ENCODE measurements around the gene CTNNAL1. TPM values are rescaled to one million over a fixed set of nuclear protein-coding genes. Genes with fewer than 3 reads are reported as not detected.
A peak's percentile ranks its signal among the peaks of the same experiment; 100 is the strongest.

The CTNNAL1 gene
- total and polyA plus RNA-seq, 2 donors = 28.3 to 61.3 TPM

- peaks cover 2% of the 10 kb centered on the region for H3K36me3 ChIP-seq (ENCODE audit: insufficient read depth)
- H3K27ac ChIP-seq (ENCODE audit: low read depth) = no peak overlapping the region
- H3K4me1 ChIP-seq (ENCODE audit: insufficient read depth) = no peaks in the 10 kb centered on the region
- H3K4me3 ChIP-seq (ENCODE audit: low read depth, low read length) = no peak overlapping the region
- WGBS = 80% methylated on average over 3 of the region's 3 CpGs
- no peak for DNase-seq (ENCODE audit: extremely low spot score)
Measured at GRCh38 chr9:109019420-109019819, 6.1 kb upstream of the CTNNAL1 start.

GRCh38 chr9:109017493-109017892 lies 4.2 kb upstream of the CTNNAL1 start:
- no peak overlapping the region for H3K4me3 ChIP-seq (ENCODE audit: low read depth, low read length)
- 94% methylated on average over 6 of the region's 6 CpGs for WGBS
- DNase-seq (ENCODE audit: extremely low spot score) = no peak
- H3K4me1 ChIP-seq (ENCODE audit: insufficient read depth) = no peaks in the 10 kb centered on the region
- no peak overlapping the region for H3K27ac ChIP-seq (ENCODE audit: low read depth)
- peaks cover 2% of the 10 kb centered on the region for H3K36me3 ChIP-seq (ENCODE audit: insufficient read depth)

GRCh38 chr9:109017061-109017460 lies 3.8 kb upstream of the CTNNAL1 start:
- H3K36me3 ChIP-seq (ENCODE audit: insufficient read depth) = peaks cover 2% of the 10 kb centered on the region
- no peaks in the 10 kb centered on the region for H3K4me1 ChIP-seq (ENCODE audit: insufficient read depth)
- no peak for DNase-seq (ENCODE audit: extremely low spot score)
- no peak overlapping the region for H3K27ac ChIP-seq (ENCODE audit: low read depth)
- no peak overlapping the region for H3K4me3 ChIP-seq (ENCODE audit: low read depth, low read length)

DNA sequence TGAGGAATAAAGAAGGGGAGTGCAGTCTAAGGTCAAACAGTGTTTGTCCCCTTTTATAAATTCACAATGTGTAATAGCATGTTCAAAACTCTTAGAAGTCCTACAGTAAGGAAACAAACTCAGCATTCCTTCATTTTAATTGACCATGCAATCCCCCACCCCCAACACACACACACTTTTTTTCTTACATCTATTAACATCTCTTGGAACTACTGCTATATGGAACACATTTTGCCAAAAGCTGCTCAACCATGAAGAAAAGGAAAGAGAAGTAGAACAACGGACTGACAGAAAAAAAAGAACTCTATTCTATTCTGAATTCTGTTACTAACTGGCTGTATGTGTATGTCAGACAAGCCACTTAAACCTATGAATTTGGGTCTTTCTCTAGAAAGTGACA lies 2.8 kb upstream of the CTNNAL1 start:
- no peaks in the 10 kb centered on the region for H3K4me1 ChIP-seq (ENCODE audit: insufficient read depth)
- no peak overlapping the region for H3K27ac ChIP-seq (ENCODE audit: low read depth)
- no peak for DNase-seq (ENCODE audit: extremely low spot score)
- H3K4me3 ChIP-seq (ENCODE audit: low read depth, low read length) = no peak overlapping the region
- peaks cover 2% of the 10 kb centered on the region for H3K36me3 ChIP-seq (ENCODE audit: insufficient read depth)
- 90% methylated on average over 1 of the region's 1 CpG for WGBS

DNA sequence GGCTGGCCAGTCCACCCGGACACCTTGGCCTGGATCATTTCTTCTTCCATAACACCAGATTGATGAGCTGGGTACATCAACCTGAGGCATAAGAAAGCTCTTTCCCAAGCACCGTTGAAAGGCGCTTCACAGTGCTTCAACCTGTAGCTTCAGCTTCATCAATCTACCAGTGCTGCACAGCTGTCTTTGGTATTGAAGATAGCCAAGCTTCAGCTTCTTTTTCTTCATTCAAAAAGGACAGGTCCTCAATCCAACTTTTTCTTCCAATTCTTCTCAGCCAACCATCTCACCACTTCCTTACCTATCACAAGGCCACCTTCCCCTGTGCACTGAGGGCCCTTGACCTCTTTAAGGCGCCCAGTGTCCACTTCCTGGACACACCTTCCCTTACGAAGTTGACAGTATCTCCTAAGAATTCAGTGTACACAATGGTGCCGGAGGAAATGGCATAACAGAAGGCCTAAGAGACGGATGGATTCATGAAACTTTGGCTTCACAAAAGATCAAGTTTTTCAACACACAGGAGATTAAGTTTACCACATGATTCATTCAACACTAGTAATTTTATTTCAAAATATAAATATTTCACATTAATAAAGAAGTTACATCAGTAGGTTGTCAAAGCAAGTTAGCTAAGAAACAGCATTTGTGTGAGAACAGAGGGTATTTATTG lies 1.4 kb upstream of the CTNNAL1 start:
- WGBS = 78% methylated on average over 7 of the region's 7 CpGs
- DNase-seq (ENCODE audit: extremely low spot score) = no peak
- H3K36me3 ChIP-seq (ENCODE audit: insufficient read depth) = peaks cover 2% of the 10 kb centered on the region
- H3K4me1 ChIP-seq (ENCODE audit: insufficient read depth) = no peaks in the 10 kb centered on the region
- H3K27ac ChIP-seq (ENCODE audit: low read depth) = no peak overlapping the region
- no peak overlapping the region for H3K4me3 ChIP-seq (ENCODE audit: low read depth, low read length)

- Histone ChIP-seq H3K27ac (ENCODE audit: low read depth) (peak overlapping the region; percentile 74), H3K36me3 (ENCODE audit: insufficient read depth) (peaks cover 2% of the 10 kb centered on the region), H3K4me1 (ENCODE audit: insufficient read depth) (no peaks in the 10 kb centered on the region), H3K4me3 (ENCODE audit: low read depth, low read length) (peak overlapping the region; percentile 89)
- DNase-seq (ENCODE audit: extremely low spot score) = no peak
- WGBS = 11% methylated on average over 19 of the region's 19 CpGs
Measured at GRCh38 chr9:109013679-109014607, 644 bp upstream of the CTNNAL1 start.

GRCh38 chr9:109012009-109012875 lies 1.1 kb downstream of the CTNNAL1 start:
- H3K27ac ChIP-seq (ENCODE audit: low read depth) = peak overlapping the region; percentile 3
- DNase-seq (ENCODE audit: extremely low spot score) = peak; percentile 54
- 2% methylated on average over 29 of the region's 29 CpGs for WGBS
- peaks cover 2% of the 10 kb centered on the region for H3K36me3 ChIP-seq (ENCODE audit: insufficient read depth)
- no peaks in the 10 kb centered on the region for H3K4me1 ChIP-seq (ENCODE audit: insufficient read depth)
- peak overlapping the region; percentile 89 for H3K4me3 ChIP-seq (ENCODE audit: low read depth, low read length)

GRCh38 chr9:109011231-109011671 lies 2.0 kb downstream of the CTNNAL1 start:
- Histone ChIP-seq H3K27ac (ENCODE audit: low read depth) (no peak overlapping the region), H3K4me1 (ENCODE audit: insufficient read depth) (no peaks in the 10 kb centered on the region), H3K36me3 (ENCODE audit: insufficient read depth) (no peaks in the 10 kb centered on the region), H3K4me3 (ENCODE audit: low read depth, low read length) (no peak overlapping the region)
- no peak for DNase-seq (ENCODE audit: extremely low spot score)

DNA sequence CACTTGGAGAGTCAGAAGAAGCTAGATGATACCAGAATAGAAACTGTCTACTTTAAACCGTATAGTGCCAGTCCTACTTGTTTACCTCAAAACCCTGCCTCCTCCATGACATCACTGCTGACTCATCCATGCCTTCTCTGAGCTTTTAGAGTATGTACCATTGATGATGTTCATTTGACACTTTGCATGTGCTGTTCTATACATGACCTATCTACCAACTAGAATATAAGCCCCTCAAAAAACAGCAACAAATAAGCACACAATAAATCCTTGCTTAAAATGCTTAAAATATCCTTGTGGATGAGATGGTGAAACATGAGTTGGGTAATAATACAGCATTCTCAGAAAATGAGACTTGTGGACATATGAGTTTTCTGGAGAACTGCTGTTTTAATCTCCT lies 2.6 kb downstream of the CTNNAL1 start:
- Histone ChIP-seq H3K36me3 (ENCODE audit: insufficient read depth) (no peaks in the 10 kb centered on the region), H3K4me1 (ENCODE audit: insufficient read depth) (no peaks in the 10 kb centered on the region), H3K4me3 (ENCODE audit: low read depth, low read length) (no peak overlapping the region), H3K27ac (ENCODE audit: low read depth) (no peak overlapping the region)
- no peak for DNase-seq (ENCODE audit: extremely low spot score)
- 16% methylated on average over 1 of the region's 1 CpG for WGBS

GRCh38 chr9:109005678-109006077 lies 7.6 kb downstream of the CTNNAL1 start:
- no peak overlapping the region for H3K27ac ChIP-seq (ENCODE audit: low read depth)
- no peak overlapping the region for H3K4me3 ChIP-seq (ENCODE audit: low read depth, low read length)
- no peak for DNase-seq (ENCODE audit: extremely low spot score)
- 86% methylated on average over 3 of the region's 3 CpGs for WGBS
- H3K36me3 ChIP-seq (ENCODE audit: insufficient read depth) = no peaks in the 10 kb centered on the region
- H3K4me1 ChIP-seq (ENCODE audit: insufficient read depth) = no peaks in the 10 kb centered on the region

- no peak for DNase-seq (ENCODE audit: extremely low spot score)
- Histone ChIP-seq H3K4me1 (ENCODE audit: insufficient read depth) (no peaks in the 10 kb centered on the region), H3K27ac (ENCODE audit: low read depth) (no peak overlapping the region), H3K4me3 (ENCODE audit: low read depth, low read length) (no peak overlapping the region), H3K36me3 (ENCODE audit: insufficient read depth) (no peaks in the 10 kb centered on the region)
- WGBS = 71% methylated on average over 2 of the region's 2 CpGs
Measured at GRCh38 chr9:109003116-109003515, 10.2 kb downstream of the CTNNAL1 start.

DNA sequence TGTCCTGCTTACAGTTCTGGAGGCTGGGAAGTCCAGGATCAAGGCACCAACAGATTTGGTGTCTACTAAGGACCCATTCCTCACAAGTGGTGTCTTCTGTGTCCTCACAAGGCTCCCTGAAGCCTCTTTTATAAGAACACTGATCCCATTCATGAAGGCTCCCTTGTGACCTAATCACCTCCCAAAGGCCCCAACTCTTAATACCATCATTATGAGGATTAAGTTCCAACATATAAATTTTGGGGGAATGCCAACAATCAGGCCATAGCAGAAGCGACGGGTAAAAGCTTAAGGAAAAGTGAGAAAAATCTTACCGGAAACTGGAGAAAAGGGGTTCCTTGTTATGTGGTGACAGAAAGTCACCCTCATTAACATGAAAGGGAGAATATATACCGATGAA lies 11.2 kb downstream of the CTNNAL1 start:
- Histone ChIP-seq H3K36me3 (ENCODE audit: insufficient read depth) (no peaks in the 10 kb centered on the region), H3K4me3 (ENCODE audit: low read depth, low read length) (no peak overlapping the region), H3K27ac (ENCODE audit: low read depth) (no peak overlapping the region), H3K4me1 (ENCODE audit: insufficient read depth) (no peaks in the 10 kb centered on the region)
- WGBS = 97% methylated on average over 4 of the region's 4 CpGs
- DNase-seq (ENCODE audit: extremely low spot score) = no peak

- WGBS = 85% methylated on average over 1 of the region's 1 CpG
- no peak for DNase-seq (ENCODE audit: extremely low spot score)
Measured at GRCh38 chr9:109001275-109001676, 12.0 kb downstream of the CTNNAL1 start.

More at GRCh38 chr9:109001275-109001676, 12.0 kb downstream of the CTNNAL1 start:
- no peak overlapping the region for H3K27ac ChIP-seq (ENCODE audit: low read depth)
- no peak overlapping the region for H3K4me3 ChIP-seq (ENCODE audit: low read depth, low read length)
- H3K4me1 ChIP-seq (ENCODE audit: insufficient read depth) = no peaks in the 10 kb centered on the region
- no peaks in the 10 kb centered on the region for H3K36me3 ChIP-seq (ENCODE audit: insufficient read depth)

Measured in urinary bladder (tissue), 4 donors.